Parathyroid adenoma (tissue), 2 donors: Measurements from ENCODE around the gene CNST.

Experiments used
- H2AFZ ChIP-seq: fragments of 300-600 bp; sonication (generic); one replicate; pipeline ENCODE4 v1.7.0; 2017; ENCODE audit warnings: antibody characterized with exemption, mild to moderate bottlenecking
- H3K27ac ChIP-seq: fragments of 300-600 bp; sonication (generic); one replicate; pipeline ENCODE4 v1.7.0; 2017
- H3K27me3 ChIP-seq: fragments of 300-600 bp; sonication (generic); one replicate; pipeline ENCODE4 v1.7.0; 2017; ENCODE audit warnings: low read length; ENCODE audit not compliant: control insufficient read depth, insufficient read depth
- H3K36me3 ChIP-seq: fragments of 300-600 bp; sonication (generic); one replicate; pipeline ENCODE4 v1.7.0; 2017; ENCODE audit warnings: low read length; ENCODE audit not compliant: control insufficient read depth, insufficient read depth
- H3K4me1 ChIP-seq: fragments of 300-600 bp; sonication (generic); one replicate; pipeline ENCODE4 v1.7.0; 2017; ENCODE audit warnings: control low read depth
- H3K4me2 ChIP-seq: fragments of 300-600 bp; sonication (generic); one replicate; pipeline ENCODE4 v1.7.0; 2017; ENCODE audit warnings: low read length
- H3K4me3 ChIP-seq: fragments of 300-600 bp; sonication (generic); one replicate; pipeline ENCODE4 v1.7.0; 2017; ENCODE audit warnings: low read depth, low read length
- H3K79me2 ChIP-seq: fragments of 300-600 bp; sonication (generic); one replicate; pipeline ENCODE4 v1.7.0; 2017; ENCODE audit warnings: control low read depth
- H3K9ac ChIP-seq: fragments of 300-600 bp; sonication (generic); one replicate; pipeline ENCODE4 v1.7.0; 2017; ENCODE audit warnings: mild to moderate bottlenecking
- H3K9me3 ChIP-seq: fragments of 300-600 bp; sonication (generic); one replicate; pipeline ENCODE4 v1.7.0; 2017; ENCODE audit warnings: low read length; ENCODE audit not compliant: control insufficient read depth
- CTCF ChIP-seq: fragments of 300-600 bp; sonication (generic); IDR thresholded peaks from one replicate; pipeline ENCODE4 v1.7.0; 2017; ENCODE audit warnings: antibody characterized with exemption, mild to moderate bottlenecking
- donor health status: primary hyperparathyroidism.

The CNST gene

GRCh38 chr1:246537887-246538286, 28.4 kb upstream of the CNST start:
- H2AFZ ChIP-seq: no peak overlapping the region
- H3K79me2 ChIP-seq: no peaks in the 10 kb centered on the region
- no peak overlapping the region for H3K9ac ChIP-seq
- no peaks in the 10 kb centered on the region for H3K9me3 ChIP-seq
- H3K4me1 ChIP-seq: no peaks in the 10 kb centered on the region
- H3K4me2 ChIP-seq: no peak overlapping the region
- no peak for TF ChIP-seq CTCF
- no peak overlapping the region for H3K4me3 ChIP-seq
- no peak overlapping the region for H3K27ac ChIP-seq
- no peaks in the 10 kb centered on the region for H3K27me3 ChIP-seq
- H3K36me3 ChIP-seq: peaks cover 3% of the 10 kb centered on the region

GRCh38 chr1:246540738-246541491, 25.3 kb upstream of the CNST start:
- no peaks in the 10 kb centered on the region for H3K79me2 ChIP-seq
- no peak overlapping the region for H3K4me3 ChIP-seq
- H3K27ac ChIP-seq: no peak overlapping the region
- no peak for TF ChIP-seq CTCF
- H2AFZ ChIP-seq: no peak overlapping the region
- H3K9ac ChIP-seq: no peak overlapping the region
- H3K4me1 ChIP-seq: no peaks in the 10 kb centered on the region
- H3K4me2 ChIP-seq: no peak overlapping the region
- no peaks in the 10 kb centered on the region for H3K27me3 ChIP-seq
- no peaks in the 10 kb centered on the region for H3K9me3 ChIP-seq
- peaks cover 3% of the 10 kb centered on the region for H3K36me3 ChIP-seq

- Histone ChIP-seq H3K27ac (no peak overlapping the region), H3K4me3 (no peak overlapping the region), H2AFZ (no peak overlapping the region), H3K27me3 (no peaks in the 10 kb centered on the region), H3K9ac (no peak overlapping the region), H3K36me3 (peaks cover 3% of the 10 kb centered on the region), H3K4me2 (no peak overlapping the region), H3K4me1 (no peaks in the 10 kb centered on the region), H3K79me2 (no peaks in the 10 kb centered on the region), H3K9me3 (no peaks in the 10 kb centered on the region)
- no peak for TF ChIP-seq CTCF
Measured at GRCh38 chr1:246544001-246544400, 22.3 kb upstream of the CNST start.

- H3K27ac ChIP-seq: no peak overlapping the region
- H3K36me3 ChIP-seq: no peaks in the 10 kb centered on the region
- H3K4me1 ChIP-seq: no peaks in the 10 kb centered on the region
- no peak overlapping the region for H3K4me3 ChIP-seq
- H3K9ac ChIP-seq: no peak overlapping the region
- H3K27me3 ChIP-seq: no peaks in the 10 kb centered on the region
- no peak overlapping the region for H2AFZ ChIP-seq
- TF ChIP-seq CTCF: no peak
- H3K4me2 ChIP-seq: no peak overlapping the region
- no peaks in the 10 kb centered on the region for H3K79me2 ChIP-seq
- no peaks in the 10 kb centered on the region for H3K9me3 ChIP-seq
Measured at GRCh38 chr1:246549665-246550064, 16.6 kb upstream of the CNST start.

GRCh38 chr1:246550402-246550801, 15.9 kb upstream of the CNST start:
- no peaks in the 10 kb centered on the region for H3K36me3 ChIP-seq
- TF ChIP-seq CTCF: no peak
- H3K79me2 ChIP-seq: no peaks in the 10 kb centered on the region
- H3K9me3 ChIP-seq: no peaks in the 10 kb centered on the region
- H3K27ac ChIP-seq: no peak overlapping the region
- no peak overlapping the region for H2AFZ ChIP-seq
- H3K4me2 ChIP-seq: no peak overlapping the region
- H3K4me1 ChIP-seq: no peaks in the 10 kb centered on the region
- no peak overlapping the region for H3K4me3 ChIP-seq
- H3K27me3 ChIP-seq: no peaks in the 10 kb centered on the region
- H3K9ac ChIP-seq: no peak overlapping the region
